Activated gamma-delta T cell (primary cell): ENCODE results near the gene TSGA10IP.

Experiments
- DNase-seq: peaks from one replicate; lab custom pipeline; 2025; lab: John Stamatoyannopoulos, UW

Gene TSGA10IP

GRCh38 chr11:65976216-65977176 lies 31.2 kb downstream of the TSGA10IP start:
- no peak for DNase-seq

- DNase-seq = no peak
Observed at GRCh38 chr11:65977621-65978390, 32.5 kb downstream of the TSGA10IP start.

- DNase-seq = no peak
Observed at GRCh38 chr11:65978391-65979238, 33.3 kb downstream of the TSGA10IP start.

- DNase-seq = no peak
Observed at GRCh38 chr11:65979261-65979759, 34.0 kb downstream of the TSGA10IP start.

GRCh38 chr11:65981101-65981740 lies 35.9 kb downstream of the TSGA10IP start:
- DNase-seq = no peak

- DNase-seq = no peak
Observed at GRCh38 chr11:65981972-65982823, 36.9 kb downstream of the TSGA10IP start.

GRCh38 chr11:65982824-65983588 lies 37.7 kb downstream of the TSGA10IP start:
- DNase-seq = no peak

GRCh38 chr11:65983589-65983987 lies 38.3 kb downstream of the TSGA10IP start:
- no peak for DNase-seq

GRCh38 chr11:65987336-65987735 lies 42.1 kb downstream of the TSGA10IP start:
- DNase-seq = no peak

- DNase-seq = no peak
Observed at GRCh38 chr11:65988791-65989592, 43.7 kb downstream of the TSGA10IP start.

- DNase-seq = no peak
Observed at GRCh38 chr11:65992056-65992455, 46.8 kb downstream of the TSGA10IP start.

GRCh38 chr11:65997286-65997685 lies 52.0 kb downstream of the TSGA10IP start:
- DNase-seq = no peak

GRCh38 chr11:66001942-66002647 lies 56.8 kb downstream of the TSGA10IP start, which contains the start of the genes BANF1 and EIF1AD:
Gene BANF1 (plus strand): TSS chr11:66002503. CDS start chr11:66003251, 748 bp downstream.
Gene EIF1AD (minus strand): TSS chr11:66002157. CDS start chr11:66000389, 1,768 bp downstream.
- peak; percentile 61 for DNase-seq

GRCh38 chr11:66002648-66003225 lies 57.5 kb downstream of the TSGA10IP start:
- no peak for DNase-seq

- DNase-seq = no peak
Observed at GRCh38 chr11:66003291-66003690, 58.0 kb downstream of the TSGA10IP start.

GRCh38 chr11:66004186-66004585 lies 58.9 kb downstream of the TSGA10IP start:
- DNase-seq = no peak

GRCh38 chr11:66006134-66006890 lies 61.0 kb downstream of the TSGA10IP start:
- no peak for DNase-seq
